ENCODE data around the gene FCGR3B. TPM values are rescaled to one million over a fixed set of nuclear protein-coding genes. Genes with fewer than 3 reads are reported as not detected.
A peak's percentile ranks its signal among the peaks of the same experiment; 100 is the strongest.
"Not testable (repeated sequence)": the region's sequence is repeated elsewhere in the genome, so short reads cannot be mapped to it uniquely, and the experiment has no call there.

The FCGR3B gene
- total RNA-seq, 2 experiments from 2014 or later: 0.37 TPM; not detected in 1

DNA sequence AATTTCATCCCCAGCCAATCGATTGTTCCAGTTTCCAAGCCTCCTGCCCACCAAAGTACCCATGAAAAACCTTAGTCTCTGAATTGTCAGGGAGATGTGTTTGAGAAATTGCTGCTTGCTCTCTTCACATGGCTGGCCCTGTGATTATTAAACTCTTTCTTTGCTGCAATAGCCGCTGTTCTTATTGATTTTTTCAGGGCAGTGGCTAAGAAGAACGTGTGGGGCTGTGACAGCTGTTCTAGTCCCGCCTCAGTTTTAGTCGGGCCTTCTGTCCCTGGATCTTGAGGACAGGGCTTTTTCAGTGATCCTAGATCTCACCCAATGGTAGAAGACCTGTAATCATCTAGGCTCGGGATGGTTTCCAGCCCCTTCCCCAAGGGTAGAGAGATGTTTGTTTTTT, 23.0 kb upstream of the FCGR3B start:
- CTCF ChIA-PET; H3K27ac Mint-ChIP-seq; H3K4me1 Mint-ChIP-seq; H3K9me3 Mint-ChIP-seq (ENCODE audit: low read depth); DNase-seq; ATAC-seq; H3K36me3 Mint-ChIP-seq; H3K4me3 Mint-ChIP-seq: not testable (repeated sequence)
- peaks cover 13% of the 10 kb centered on the region for H3K27me3 Mint-ChIP-seq

DNA sequence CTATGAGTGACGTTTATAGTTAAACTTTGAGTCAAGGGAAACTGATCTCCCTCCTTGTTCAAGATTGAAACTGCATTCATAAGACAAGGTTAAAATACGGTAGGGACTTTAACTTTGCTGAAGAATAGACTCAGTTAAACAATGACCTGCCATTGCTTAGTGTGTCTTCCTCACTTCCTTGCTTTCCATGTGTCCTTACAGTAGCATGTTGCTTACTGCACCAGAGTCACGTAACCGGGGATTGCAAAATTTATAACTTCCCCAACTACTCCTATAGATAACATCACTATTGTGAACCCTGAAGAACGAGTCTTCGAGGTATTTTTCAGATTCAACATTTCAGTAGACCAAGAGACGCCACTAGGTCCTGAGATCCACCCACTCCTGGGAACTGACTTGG, 22.6 kb upstream of the FCGR3B start:
- DNase-seq; H3K4me3 Mint-ChIP-seq; ATAC-seq; CTCF ChIA-PET; H3K9me3 Mint-ChIP-seq (ENCODE audit: low read depth); H3K4me1 Mint-ChIP-seq; H3K36me3 Mint-ChIP-seq; H3K27ac Mint-ChIP-seq: not testable (repeated sequence)
- peaks cover 13% of the 10 kb centered on the region for H3K27me3 Mint-ChIP-seq

DNA sequence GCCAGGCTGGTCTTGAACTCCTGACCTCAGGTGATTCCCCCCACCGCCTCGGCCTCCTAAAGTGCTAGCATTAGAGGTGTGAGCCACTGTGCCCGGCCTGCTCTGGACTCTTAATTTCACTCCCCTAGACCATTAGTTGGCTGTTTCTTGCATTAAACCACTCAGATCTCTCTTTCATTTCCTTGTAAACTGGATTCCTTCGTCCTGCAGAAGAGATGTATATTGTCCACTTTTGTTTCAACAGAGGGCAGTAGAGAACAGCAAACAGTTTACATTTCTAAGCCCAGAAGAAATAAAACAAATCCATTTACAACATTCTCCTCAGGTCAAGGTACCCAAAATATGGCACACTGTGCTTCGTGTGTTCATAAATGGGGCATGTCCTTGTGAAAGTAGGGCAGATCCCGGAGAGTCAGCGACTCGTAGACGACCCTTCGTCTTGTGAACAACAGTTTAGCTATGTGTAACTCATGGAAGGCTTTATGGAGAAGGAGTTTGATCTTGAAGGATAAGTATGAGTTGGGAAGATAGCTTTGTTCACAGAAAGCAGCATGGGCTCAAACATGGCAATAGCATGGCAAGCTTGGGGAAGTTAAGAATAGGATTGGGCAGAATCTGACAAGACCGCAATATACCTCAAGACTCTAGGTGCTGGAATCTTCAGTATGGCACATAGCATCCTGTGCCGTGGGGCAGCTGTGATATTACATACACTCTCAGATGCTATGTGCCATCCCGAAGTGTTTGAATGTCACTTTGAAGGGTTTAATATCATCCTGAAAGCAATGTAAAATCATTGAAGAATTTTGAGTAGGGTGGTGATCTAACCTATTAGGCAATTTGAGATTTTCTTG, 16.8 kb upstream of the FCGR3B start:
- H3K4me3 Mint-ChIP-seq; H3K36me3 Mint-ChIP-seq; H3K9me3 Mint-ChIP-seq (ENCODE audit: low read depth); DNase-seq: not testable (repeated sequence)
- Mint-ChIP-seq H3K4me1 (peaks cover 13% of the 10 kb centered on the region), H3K27ac (peak overlapping the region; percentile 13), H3K27me3 (peaks cover 23% of the 10 kb centered on the region)
- CTCF ChIA-PET: interaction anchor here (0.8 to 1.2 kb wide), 5 partner anchors 11 to 92 kb away, joined by 3 to 7 read pairs (median 3); no protein-coding TSS in a partner anchor
- peak; percentile 61 for ATAC-seq

DNA sequence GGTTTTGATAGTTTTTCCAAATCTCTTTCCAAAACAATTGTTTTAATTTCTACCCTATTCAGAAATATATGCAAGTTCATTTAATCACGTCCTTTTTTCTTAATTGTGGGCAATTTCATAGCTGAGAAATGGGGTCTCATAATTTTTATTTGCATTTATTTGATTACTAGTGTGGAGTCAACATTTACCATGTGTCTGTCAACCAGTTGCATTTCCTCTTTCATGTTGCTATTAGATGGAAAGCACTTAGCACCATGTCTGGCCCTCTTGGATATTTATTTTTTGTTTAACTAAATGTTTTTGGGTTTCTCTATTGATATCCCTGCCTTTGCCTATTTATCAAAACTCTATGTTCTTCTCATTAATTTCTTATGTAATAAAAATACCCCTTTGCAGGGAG, 13.9 kb upstream of the FCGR3B start:
- ATAC-seq; DNase-seq; H3K9me3 Mint-ChIP-seq (ENCODE audit: low read depth); H3K4me3 Mint-ChIP-seq; H3K36me3 Mint-ChIP-seq; CTCF ChIA-PET; H3K27ac Mint-ChIP-seq: not testable (repeated sequence)
- peaks cover 14% of the 10 kb centered on the region for H3K27me3 Mint-ChIP-seq
- H3K4me1 Mint-ChIP-seq: peaks cover 20% of the 10 kb centered on the region

DNA sequence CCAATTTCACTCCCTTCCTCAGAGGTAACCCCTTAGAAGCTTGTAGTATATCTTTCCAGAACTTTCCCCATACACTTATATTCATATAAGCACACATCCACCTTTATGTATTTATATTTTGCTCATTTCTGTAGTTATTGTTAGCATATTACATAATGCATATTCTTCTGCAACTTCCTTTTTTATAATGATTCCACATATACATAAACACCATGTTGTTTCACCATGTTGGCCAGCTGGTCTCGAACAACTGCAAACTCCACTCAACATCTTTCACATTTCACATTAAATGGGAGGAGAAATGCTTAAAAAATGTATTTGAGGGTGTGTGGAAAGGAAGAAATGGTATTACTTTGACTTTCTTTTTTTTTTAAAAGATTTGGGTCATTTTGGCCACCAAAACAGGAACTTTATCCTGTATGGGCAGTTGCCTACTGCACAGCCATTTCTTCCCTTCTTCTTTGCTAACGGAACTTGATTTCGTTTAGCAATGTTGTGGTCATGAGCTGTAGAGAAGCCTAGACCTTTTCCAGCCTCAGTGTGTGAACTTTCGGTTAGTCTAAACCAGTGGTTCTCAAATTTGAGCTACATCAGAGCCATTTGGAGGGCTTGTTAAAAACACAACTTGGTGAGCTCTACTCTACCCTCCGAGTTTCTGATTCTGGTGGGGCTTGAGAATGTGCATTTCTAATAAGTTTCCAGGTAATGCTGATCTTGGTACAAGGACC, 12.7 kb upstream of the FCGR3B start:
- H3K4me3 Mint-ChIP-seq; DNase-seq; H3K36me3 Mint-ChIP-seq; CTCF ChIA-PET; H3K9me3 Mint-ChIP-seq (ENCODE audit: low read depth): not testable (repeated sequence)
- Mint-ChIP-seq H3K4me1 (peaks cover 20% of the 10 kb centered on the region), H3K27ac (peak overlapping the region; percentile 56), H3K27me3 (peaks cover 10% of the 10 kb centered on the region)
- ATAC-seq: peak; percentile 64

DNA sequence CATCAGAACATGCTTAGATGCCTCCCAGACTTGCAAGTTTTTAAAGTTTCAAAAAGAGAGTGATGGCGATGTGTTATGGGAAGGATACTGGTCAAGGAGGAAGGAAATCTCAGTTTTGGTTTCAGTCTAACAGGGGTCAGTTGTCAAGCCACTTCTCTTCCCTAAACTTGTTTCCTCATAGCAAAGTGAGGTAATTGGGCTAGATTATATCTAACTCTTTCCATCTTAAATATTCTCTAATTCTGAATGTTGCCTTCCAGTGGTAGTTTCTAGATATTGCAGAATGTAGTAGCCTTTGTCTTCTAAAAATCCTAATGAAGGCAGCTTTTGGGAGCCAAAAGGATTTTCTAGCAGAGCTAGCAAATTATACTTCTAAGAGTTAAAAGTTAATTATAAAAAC, 11.7 kb upstream of the FCGR3B start:
- H3K4me3 Mint-ChIP-seq; H3K27me3 Mint-ChIP-seq; H3K9me3 Mint-ChIP-seq (ENCODE audit: low read depth); DNase-seq; CTCF ChIA-PET; H3K36me3 Mint-ChIP-seq: not testable (repeated sequence)
- H3K27ac Mint-ChIP-seq: peak overlapping the region; percentile 54
- H3K4me1 Mint-ChIP-seq: peaks cover 19% of the 10 kb centered on the region
- peak; percentile 29 for ATAC-seq

DNA sequence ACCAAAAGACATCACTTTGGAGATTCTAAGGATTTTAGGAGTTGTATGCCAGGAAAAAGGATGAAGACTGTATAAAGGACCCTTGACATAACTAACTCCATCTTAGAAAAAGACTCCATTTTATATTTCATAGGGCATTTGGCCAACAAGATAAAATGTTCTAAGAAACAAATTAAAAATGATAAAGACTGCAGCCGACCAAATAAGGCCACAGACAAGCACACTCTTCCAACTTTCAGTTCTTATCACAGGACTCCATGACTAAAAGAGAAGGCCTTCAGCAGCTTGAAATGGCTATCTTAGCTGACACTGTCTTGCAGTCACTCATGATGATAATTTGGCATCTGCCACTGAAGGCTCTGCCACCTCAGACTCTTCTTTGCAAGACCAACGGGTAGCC, 8.2 kb upstream of the FCGR3B start:
- CTCF ChIA-PET; H3K36me3 Mint-ChIP-seq; H3K27ac Mint-ChIP-seq; H3K4me3 Mint-ChIP-seq; ATAC-seq; DNase-seq; H3K27me3 Mint-ChIP-seq; H3K9me3 Mint-ChIP-seq (ENCODE audit: low read depth): not testable (repeated sequence)
- H3K4me1 Mint-ChIP-seq: peaks cover 34% of the 10 kb centered on the region

DNA sequence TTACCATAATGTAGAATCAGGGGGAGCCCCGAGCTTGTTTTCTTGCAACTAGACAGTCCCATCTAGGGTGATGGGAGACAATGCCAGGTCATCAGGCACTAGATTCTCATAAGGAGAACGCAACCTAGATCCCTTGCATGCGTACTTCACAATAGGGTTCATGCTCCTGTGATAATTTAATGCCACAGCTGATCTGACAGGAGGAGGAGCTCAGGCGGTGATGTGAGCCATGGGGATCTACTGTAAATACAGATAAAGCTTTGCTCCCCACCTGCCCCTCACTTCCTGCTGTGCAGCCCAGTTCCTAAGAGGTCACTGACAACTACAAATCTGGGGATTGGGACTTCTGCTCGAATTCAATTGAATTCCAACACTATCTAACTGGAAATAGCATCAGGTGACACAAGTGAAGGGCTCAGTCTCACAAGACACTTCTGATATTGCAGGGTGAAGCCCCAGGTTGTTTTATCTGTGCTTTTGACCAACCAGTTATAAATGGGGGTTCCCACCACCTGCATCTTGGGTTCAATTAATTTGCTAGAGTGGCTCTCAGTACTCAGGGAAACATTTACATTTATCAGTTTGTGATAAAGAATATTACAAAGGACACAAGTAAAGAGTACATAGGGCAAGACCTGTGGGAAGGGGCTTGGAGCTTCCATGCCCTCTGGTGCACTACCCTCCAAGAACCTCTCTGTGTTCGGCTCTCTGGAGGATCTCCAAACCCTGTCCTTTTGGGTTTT, 7.4 kb upstream of the FCGR3B start:
- H3K36me3 Mint-ChIP-seq; H3K27ac Mint-ChIP-seq; DNase-seq; ATAC-seq; H3K4me3 Mint-ChIP-seq; H3K9me3 Mint-ChIP-seq (ENCODE audit: low read depth); CTCF ChIA-PET; H3K27me3 Mint-ChIP-seq: not testable (repeated sequence)
- peaks cover 30% of the 10 kb centered on the region for H3K4me1 Mint-ChIP-seq

DNA sequence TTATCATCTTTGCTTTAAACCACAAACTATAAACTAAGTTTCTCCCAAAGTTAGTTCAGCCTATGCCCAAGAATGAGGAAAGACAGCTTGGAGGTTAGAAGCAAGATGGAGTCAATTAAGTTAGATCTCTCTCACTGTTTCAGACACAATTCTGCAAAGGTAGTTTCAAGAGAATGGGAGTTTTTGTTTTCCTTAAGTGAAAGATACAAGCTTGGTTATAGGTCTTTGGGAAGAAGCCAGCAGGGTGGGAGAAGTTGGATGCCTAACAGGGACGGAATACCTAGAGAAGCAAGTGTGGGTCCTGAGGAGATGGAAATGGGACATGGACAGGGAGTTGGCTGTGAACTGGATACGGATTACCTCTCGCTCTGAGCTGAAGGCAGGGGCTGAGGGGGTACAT, 6.0 kb upstream of the FCGR3B start:
- not testable (repeated sequence) for H3K36me3 Mint-ChIP-seq; ATAC-seq; H3K9me3 Mint-ChIP-seq (ENCODE audit: low read depth); H3K4me3 Mint-ChIP-seq; H3K27me3 Mint-ChIP-seq; DNase-seq
- CTCF ChIA-PET: interaction anchor here (1.1 to 1.5 kb wide), 2 partner anchors 11 to 101 kb away, joined by 3 read pairs; no protein-coding TSS in a partner anchor
- Mint-ChIP-seq H3K4me1 (peaks cover 19% of the 10 kb centered on the region), H3K27ac (peak overlapping the region; percentile 73)

DNA sequence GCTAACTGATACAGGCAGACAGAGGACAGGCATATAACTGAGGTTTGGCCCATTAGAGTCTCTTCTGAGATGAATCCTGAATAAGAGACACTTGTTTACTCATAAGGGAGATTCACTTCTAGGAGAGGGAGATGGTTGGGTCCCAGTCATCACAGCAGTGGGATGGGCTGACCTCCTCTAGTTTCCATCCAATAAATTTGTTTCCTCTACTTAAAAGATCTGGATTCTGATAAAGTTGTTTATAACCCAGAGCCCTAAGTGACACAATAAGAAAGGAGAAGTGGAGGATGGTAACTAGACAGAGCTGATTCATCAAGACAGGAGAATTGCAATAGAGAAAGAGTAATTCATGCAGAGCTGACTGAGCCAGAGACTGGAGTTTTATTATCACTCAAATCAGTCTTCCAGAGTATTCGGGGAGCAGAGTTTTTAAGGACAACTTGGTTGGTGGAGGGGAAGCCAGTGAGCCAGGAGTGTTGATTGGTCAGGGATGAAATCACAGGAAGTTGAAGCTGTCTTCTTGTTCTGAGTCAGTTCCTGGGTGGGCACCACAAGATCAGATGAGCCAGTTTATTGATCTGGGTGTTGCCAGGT, 5.3 kb upstream of the FCGR3B start:
- not testable (repeated sequence) for H3K36me3 Mint-ChIP-seq; H3K27me3 Mint-ChIP-seq; H3K9me3 Mint-ChIP-seq (ENCODE audit: low read depth)
- Mint-ChIP-seq H3K27ac (peak overlapping the region; percentile 90), H3K4me3 (peak overlapping the region; percentile 9), H3K4me1 (peaks cover 19% of the 10 kb centered on the region)
- peak; percentile 84 for ATAC-seq
- CTCF ChIA-PET: interaction anchor here (1.5 kb wide), 1 partner anchor 12 kb away, joined by 3 read pairs; no protein-coding TSS in a partner anchor
- DNase-seq: peak; percentile 54

DNA sequence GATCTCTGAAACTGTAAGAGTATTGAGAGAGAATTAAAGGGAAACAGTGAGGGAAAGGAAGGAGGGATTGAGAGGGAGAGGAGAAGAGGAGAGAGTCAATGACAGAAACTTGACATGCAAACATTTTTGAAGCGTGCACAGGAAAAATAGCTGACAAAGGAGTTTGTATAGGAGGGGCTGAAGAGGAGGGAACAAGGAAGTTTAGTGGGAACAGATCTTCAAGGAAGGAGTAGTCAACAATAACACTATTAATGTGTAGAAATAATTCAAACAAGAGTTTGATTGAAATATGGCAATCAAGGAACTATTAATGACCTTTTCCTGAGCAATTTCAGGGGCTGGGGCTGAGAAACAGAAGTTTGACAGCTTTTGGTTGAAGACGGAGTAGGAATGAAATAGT, 4.0 kb upstream of the FCGR3B start:
- CTCF ChIA-PET; H3K4me3 Mint-ChIP-seq; H3K27ac Mint-ChIP-seq; H3K9me3 Mint-ChIP-seq (ENCODE audit: low read depth); ATAC-seq; DNase-seq; H3K27me3 Mint-ChIP-seq; H3K36me3 Mint-ChIP-seq: not testable (repeated sequence)
- peaks cover 19% of the 10 kb centered on the region for H3K4me1 Mint-ChIP-seq

DNA sequence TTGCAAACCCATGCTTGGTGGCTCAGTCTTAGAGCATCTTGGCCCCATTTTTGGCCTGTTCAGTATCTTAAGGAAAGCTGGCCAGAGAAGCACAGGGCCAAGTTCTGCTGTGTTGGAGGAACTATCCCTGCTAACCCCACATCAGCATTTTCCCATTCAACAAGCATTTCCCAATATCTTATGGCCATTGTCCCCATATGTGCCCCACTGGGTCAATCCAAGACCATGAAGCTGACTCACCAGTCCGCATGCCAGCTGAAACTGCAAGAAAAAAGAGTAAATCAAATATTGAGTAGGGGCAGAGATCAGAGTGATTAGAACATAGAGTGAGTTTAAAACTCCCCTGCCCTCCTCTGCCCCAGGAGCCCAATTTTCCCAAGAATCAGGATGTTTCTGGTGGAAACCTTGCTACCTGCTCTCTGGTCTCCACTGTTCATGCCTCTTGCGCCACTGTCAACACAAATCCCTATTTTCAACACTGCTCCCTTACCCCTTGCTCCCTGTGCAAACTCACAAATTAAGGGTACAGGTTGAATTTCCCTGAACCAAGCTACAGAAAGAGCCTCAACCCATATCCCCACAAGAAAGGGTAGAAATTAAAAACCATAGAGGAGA, 741 bp downstream of the FCGR3B start:
- H3K27me3 Mint-ChIP-seq; H3K4me1 Mint-ChIP-seq; H3K27ac Mint-ChIP-seq; H3K36me3 Mint-ChIP-seq; CTCF ChIA-PET; H3K4me3 Mint-ChIP-seq; DNase-seq; H3K9me3 Mint-ChIP-seq (ENCODE audit: low read depth); ATAC-seq: not testable (repeated sequence)

Data from activated CD8-positive, alpha-beta memory T cell treated with anti-CD3 and anti-CD28 coated beads, Interleukin-2, amount 10 ng/mL, durations not matched to agents 7 days and 5 days (primary cell).